Caco-2 (cell line): ENCODE data around the gene NCOA6. TPM values are rescaled to one million over a fixed set of nuclear protein-coding genes. Genes with fewer than 3 reads are reported as not detected.

Experiments
- BruUV-seq: library from RNA; stranded (reverse); fragments of 400-500 nt; replicated peaks from 2 replicates; lab custom pipeline; 2021; lab: Mats Ljungman, UMichigan
- CTCF ChIA-PET: fragments of 300-600 bp; sonication (Branson Sonifier 250); formaldehyde crosslinking; loops from one replicate; lab custom pipeline; 2022; ENCODE audit warnings: antibody characterized with exemption; lab: Charles Lee
- POLR2A ChIA-PET: fragments of 300-600 bp; sonication (Branson Sonifier 250); formaldehyde crosslinking; loops from one replicate; lab custom pipeline; 2022; ENCODE audit warnings: antibody characterized with exemption; lab: Charles Lee
- DNase-seq, 2 experiments: peaks; one replicate each; pipeline versions ENCODE4 v3.0.0 to v3.0.0-alpha.2; 2020 to 2022
- H3K27me3 ChIP-seq: replicated peaks from 2 replicates; pipeline ENCODE4 v1.6.0; 2011; ENCODE audit warnings: low read length; ENCODE audit not compliant: control insufficient read depth, insufficient read depth
- H3K36me3 ChIP-seq: 2 replicates; pipeline ENCODE4 v1.5.1; 2011; ENCODE audit warnings: low read length; ENCODE audit not compliant: control insufficient read depth, insufficient read depth
- H3K4me1 ChIP-seq: fragments of 250-450 bp; sonication (Bioruptor Pico); 2 replicates; pipeline ENCODE4 v1.5.1; 2020; ENCODE audit warnings: mild to moderate bottlenecking
- H3K4me3 ChIP-seq: 2 replicates; pipeline ENCODE4 v1.5.1; 2011; ENCODE audit warnings: low read depth, mild to moderate bottlenecking, control low read depth, low read length
- H3K9me3 ChIP-seq: fragments of 250-450 bp; sonication (Bioruptor Pico); 2 replicates; pipeline ENCODE4 v1.5.1; 2020; ENCODE audit warnings: mild to moderate bottlenecking, moderate library complexity
- H3K27ac Mint-ChIP-seq: one replicate; pipeline ENCODE4 v1.8.0; 2022; ENCODE audit warnings: mixed read lengths; ENCODE audit not compliant: unreplicated experiment
- H3K27me3 Mint-ChIP-seq: one replicate; pipeline ENCODE4 v1.8.0; 2022; ENCODE audit warnings: mixed read lengths; ENCODE audit not compliant: insufficient read depth, unreplicated experiment
- H3K36me3 Mint-ChIP-seq: one replicate; pipeline ENCODE4 v1.8.0; 2022; ENCODE audit warnings: mild to moderate bottlenecking, mixed read lengths; ENCODE audit not compliant: insufficient read depth, unreplicated experiment
- H3K4me1 Mint-ChIP-seq: one replicate; pipeline ENCODE4 v1.8.0; 2022; ENCODE audit warnings: low read depth, mixed read lengths; ENCODE audit not compliant: unreplicated experiment
- H3K4me3 Mint-ChIP-seq: one replicate; pipeline ENCODE4 v1.8.0; 2022; ENCODE audit warnings: mild to moderate bottlenecking, moderate library complexity, mixed read lengths; ENCODE audit not compliant: unreplicated experiment
- H3K9me3 Mint-ChIP-seq: one replicate; pipeline ENCODE4 v1.8.0; 2022; ENCODE audit warnings: mixed read lengths; ENCODE audit not compliant: unreplicated experiment
- CTCF ChIP-seq, 2 experiments: fragments of 200-600 bp in 1 of 2; IDR thresholded peaks; 1 replicate in 1 of 2; 2 replicates in 1 of 2; pipeline versions ENCODE4 v1.5.1 to v1.8.0; 2011 to 2022; ENCODE audit warnings: antibody characterized with exemption in 1 of 2, control low read depth in 1 of 2, inconsistent platforms in 1 of 2, low read depth in 1 of 2, low read length in 1 of 2, mild to moderate bottlenecking in 1 of 2, moderate library complexity in 1 of 2; ENCODE audit not compliant: insufficient read depth in 1 of 2, severe bottlenecking in 1 of 2, unreplicated experiment in 1 of 2
- intact Hi-C: fragments of 100-400 bp; cut with micrococcal nuclease; formaldehyde crosslinking; loops from one replicate; pipeline ENCODE4 v1.10.0; 2022; ENCODE audit not compliant: unreplicated experiment
- total RNA-seq: library from RNA; stranded (reverse); gene quantifications from 2 replicates; pipeline ENCODE4 v1.2.3, GENCODE V29; 2022

NCOA6 gene
- total RNA-seq, 1 experiment from 2014 or later, result 65.1 TPM

- ChIA-PET POLR2A (interaction anchor here (0.7 kb wide), 1 partner anchor 74 kb away, joined by 5 read pairs; no protein-coding TSS in a partner anchor), CTCF (no interaction called here)
- Mint-ChIP-seq H3K9me3 (no peaks in the 10 kb centered on the region), H3K36me3 (peaks cover 88% of the 10 kb centered on the region), H3K4me1 (no peaks in the 10 kb centered on the region), H3K27me3 (no peaks in the 10 kb centered on the region), H3K27ac (no peak overlapping the region), H3K4me3 (no peak overlapping the region)
- intact Hi-C loops, result no loop called here
- no peak for TF ChIP-seq CTCF (IDR thresholded peaks at IDR 0.05; ENCODE audit: insufficient read depth in 1 of 2, low read depth in 1 of 2, low read length in 1 of 2, severe bottlenecking in 1 of 2, unreplicated experiment in 1 of 2)
- peaks cover 8% of the 10 kb centered on the region for H3K36me3 ChIP-seq
- H3K4me3 ChIP-seq, result no peak overlapping the region
- H3K4me1 ChIP-seq, result no peaks in the 10 kb centered on the region
- no TSS peak for BruUV-seq
- H3K27me3 ChIP-seq, result no peaks in the 10 kb centered on the region
- H3K9me3 ChIP-seq, result no peaks in the 10 kb centered on the region
- no peak for DNase-seq
These were observed 75.0 kb downstream of the NCOA6 start for GRCh38 chr20:34750484-34750883.

- Mint-ChIP-seq H3K36me3 (peaks cover 88% of the 10 kb centered on the region), H3K27me3 (no peaks in the 10 kb centered on the region), H3K9me3 (no peaks in the 10 kb centered on the region), H3K27ac (no peak overlapping the region), H3K4me1 (no peaks in the 10 kb centered on the region), H3K4me3 (no peak overlapping the region)
- ChIA-PET CTCF (no interaction called here), POLR2A (no interaction called here)
- no TSS peak for BruUV-seq
- DNase-seq, result no peak
- Histone ChIP-seq H3K36me3 (peaks cover 9% of the 10 kb centered on the region; the same call in 1 of the 2 replicates), H3K9me3 (no peaks in the 10 kb centered on the region), H3K4me1 (no peaks in the 10 kb centered on the region), H3K4me3 (no peak overlapping the region), H3K27me3 (no peaks in the 10 kb centered on the region)
- intact Hi-C loops, result no loop called here
- TF ChIP-seq CTCF (IDR thresholded peaks at IDR 0.05; ENCODE audit: insufficient read depth in 1 of 2, low read depth in 1 of 2, low read length in 1 of 2, severe bottlenecking in 1 of 2, unreplicated experiment in 1 of 2), result no peak
These were observed 76.7 kb downstream of the NCOA6 start for GRCh38 chr20:34748709-34749108.

GRCh38 chr20:34747479-34747878 is 78.0 kb downstream of the NCOA6 start:
- H3K9me3 Mint-ChIP-seq, result no peaks in the 10 kb centered on the region
- TF ChIP-seq CTCF (IDR thresholded peaks at IDR 0.05; ENCODE audit: insufficient read depth in 1 of 2, low read depth in 1 of 2, low read length in 1 of 2, severe bottlenecking in 1 of 2, unreplicated experiment in 1 of 2), result no peak
- Histone ChIP-seq H3K4me3 (no peak overlapping the region), H3K27me3 (no peaks in the 10 kb centered on the region), H3K36me3 (peaks cover 10% of the 10 kb centered on the region), H3K4me1 (no peaks in the 10 kb centered on the region), H3K9me3 (no peaks in the 10 kb centered on the region)
- H3K4me3 Mint-ChIP-seq, result no peak overlapping the region
- no peaks in the 10 kb centered on the region for H3K4me1 Mint-ChIP-seq
- POLR2A ChIA-PET, result interaction anchor here (0.6 kb wide), 1 partner anchor 26 kb away, joined by 19 read pairs; no protein-coding TSS in a partner anchor
- H3K27me3 Mint-ChIP-seq, result no peaks in the 10 kb centered on the region
- intact Hi-C loops, result no loop called here
- H3K27ac Mint-ChIP-seq, result no peak overlapping the region
- BruUV-seq, result no TSS peak
- CTCF ChIA-PET, result interaction anchor here (0.6 to 1.3 kb wide), 2 partner anchors 23 to 450 kb away, joined by 3 to 5 read pairs; no protein-coding TSS in a partner anchor
- DNase-seq, result no peak
- H3K36me3 Mint-ChIP-seq, result peaks cover 89% of the 10 kb centered on the region
